Measurements from ENCODE around the gene LRP5.

DNA sequence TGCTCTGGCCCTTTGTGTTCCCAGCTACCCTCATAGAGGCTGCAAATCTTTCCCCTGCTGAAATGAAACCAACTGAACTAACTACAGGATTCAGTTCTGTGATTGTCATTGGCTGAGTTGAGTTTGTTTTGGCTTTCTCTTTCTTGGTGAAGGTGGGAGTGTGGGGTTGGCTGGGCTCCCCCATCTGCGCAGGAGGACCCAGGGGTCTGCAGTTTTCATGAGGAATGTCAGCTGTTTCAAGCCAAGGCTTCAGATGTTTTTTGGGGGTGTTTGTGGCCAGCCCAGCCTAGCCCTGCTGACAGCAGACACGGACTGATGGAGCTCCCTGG is 34.0 kb downstream of the LRP5 start:
- TF ChIP-seq CTCF (IDR thresholded peaks at IDR 0.05; ENCODE audit: low read depth, low read length, poor library complexity, severe bottlenecking) (no peak), EZH2phosphoT487 (IDR thresholded peaks at IDR 0.05; ENCODE audit: borderline replicate concordance, low read length) (no peak)
